ENCODE results near the gene PTPRF.

- TF ChIP-seq CTCF (IDR thresholded peaks at IDR 0.05) = no peak
- no peak for TF ChIP-seq POLR2A (IDR thresholded peaks at IDR 0.05)
Observed at GRCh38 chr1:43592051-43592665, 61.5 kb downstream of the PTPRF start.
